ENCODE data around the gene PKN3.

DNA sequence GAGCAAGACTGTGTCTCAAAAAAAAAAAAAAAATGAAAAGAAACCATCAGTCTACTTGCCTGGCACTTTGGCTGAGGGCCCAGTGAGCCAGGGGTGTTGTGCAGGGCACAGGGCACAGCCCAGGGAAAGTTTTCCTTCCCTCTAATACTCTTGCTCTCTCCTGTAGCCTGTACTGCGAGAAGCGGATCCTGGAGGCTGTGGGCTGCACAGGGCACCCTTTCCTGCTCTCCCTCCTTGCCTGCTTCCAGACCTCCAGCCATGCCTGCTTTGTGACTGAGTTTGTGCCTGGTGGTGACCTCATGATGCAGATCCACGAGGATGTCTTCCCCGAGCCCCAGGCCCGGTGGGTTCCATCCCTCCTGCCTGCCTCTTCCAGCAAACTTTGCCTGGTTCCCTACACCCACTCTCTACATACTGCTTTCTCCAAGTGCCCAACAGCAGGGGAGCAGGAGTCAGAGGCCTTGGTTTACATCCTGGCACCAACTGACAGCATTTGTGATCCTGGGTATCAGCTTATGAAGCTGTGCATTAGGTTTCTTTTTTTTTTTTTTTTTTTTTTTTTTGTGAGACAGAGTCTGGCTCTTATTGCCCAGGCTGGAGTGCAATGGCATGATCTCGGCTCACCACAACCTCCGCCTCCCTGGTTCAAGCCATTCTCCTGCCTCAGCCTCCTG is 14.4 kb downstream of the PKN3 start:
- TF ChIP-seq, protein P1, sequence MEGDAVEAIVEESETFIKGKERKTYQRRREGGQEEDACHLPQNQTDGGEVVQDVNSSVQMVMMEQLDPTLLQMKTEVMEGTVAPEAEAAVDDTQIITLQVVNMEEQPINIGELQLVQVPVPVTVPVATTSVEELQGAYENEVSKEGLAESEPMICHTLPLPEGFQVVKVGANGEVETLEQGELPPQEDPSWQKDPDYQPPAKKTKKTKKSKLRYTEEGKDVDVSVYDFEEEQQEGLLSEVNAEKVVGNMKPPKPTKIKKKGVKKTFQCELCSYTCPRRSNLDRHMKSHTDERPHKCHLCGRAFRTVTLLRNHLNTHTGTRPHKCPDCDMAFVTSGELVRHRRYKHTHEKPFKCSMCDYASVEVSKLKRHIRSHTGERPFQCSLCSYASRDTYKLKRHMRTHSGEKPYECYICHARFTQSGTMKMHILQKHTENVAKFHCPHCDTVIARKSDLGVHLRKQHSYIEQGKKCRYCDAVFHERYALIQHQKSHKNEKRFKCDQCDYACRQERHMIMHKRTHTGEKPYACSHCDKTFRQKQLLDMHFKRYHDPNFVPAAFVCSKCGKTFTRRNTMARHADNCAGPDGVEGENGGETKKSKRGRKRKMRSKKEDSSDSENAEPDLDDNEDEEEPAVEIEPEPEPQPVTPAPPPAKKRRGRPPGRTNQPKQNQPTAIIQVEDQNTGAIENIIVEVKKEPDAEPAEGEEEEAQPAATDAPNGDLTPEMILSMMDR (IDR thresholded peaks at IDR 0.05): no peak
- no peak for TF ChIP-seq ZFX (IDR thresholded peaks at IDR 0.05; ENCODE audit: borderline replicate concordance)
